Measurements from ENCODE around the gene LCNL1.

LCNL1 gene

GRCh38 chr9:137034039-137034708 lies 51.4 kb downstream of the LCNL1 start:
- no peaks in the 10 kb centered on the region for H3F3A ChIP-seq (ENCODE audit: control insufficient read depth, insufficient read depth)
- TF ChIP-seq CTCF (IDR thresholded peaks at IDR 0.05; ENCODE audit: low read depth, low read length, poor library complexity, severe bottlenecking) (no peak), EZH2phosphoT487 (IDR thresholded peaks at IDR 0.05; ENCODE audit: borderline replicate concordance, low read length) (no peak)
- peaks cover 51% of the 10 kb centered on the region for H3K27me3 ChIP-seq (ENCODE audit: control insufficient read depth, low read length)
- H3K9me3 ChIP-seq (ENCODE audit: control insufficient read depth, insufficient read depth, low read length) = no peaks in the 10 kb centered on the region
- no peaks in the 10 kb centered on the region for H3K36me3 ChIP-seq (ENCODE audit: control insufficient read depth, low read length)
- H3K4me2 ChIP-seq (ENCODE audit: low read length) = no peak overlapping the region
- no peaks in the 10 kb centered on the region for H3K9me2 ChIP-seq (replicated peaks; ENCODE audit: control insufficient read depth, low read length)
- H3K79me2 ChIP-seq (ENCODE audit: control insufficient read depth, low read length) = no peaks in the 10 kb centered on the region
- no peak overlapping the region for H3K27ac ChIP-seq (ENCODE audit: low read depth, low read length)
- peaks cover 42% of the 10 kb centered on the region for H3K4me1 ChIP-seq (ENCODE audit: control insufficient read depth, low read length)
- no peak overlapping the region for H3K4me3 ChIP-seq (ENCODE audit: low read length)
- 0 out of 2 replicates have a peak, but pooled peaks cover 3% of the 10 kb centered on the region for H4K20me1 ChIP-seq (ENCODE audit: control insufficient read depth, insufficient read depth, low read depth, low read length)

- Histone ChIP-seq H3K4me3 (ENCODE audit: low read length) (no peak overlapping the region), H3K9me2 (replicated peaks; ENCODE audit: control insufficient read depth, low read length) (no peaks in the 10 kb centered on the region), H3K27ac (ENCODE audit: low read depth, low read length) (no peak overlapping the region), H3K79me2 (ENCODE audit: control insufficient read depth, low read length) (no peaks in the 10 kb centered on the region), H3K4me1 (ENCODE audit: control insufficient read depth, low read length) (peaks cover 35% of the 10 kb centered on the region), H3K27me3 (ENCODE audit: control insufficient read depth, low read length) (peaks cover 45% of the 10 kb centered on the region), H3K9me3 (ENCODE audit: control insufficient read depth, insufficient read depth, low read length) (no peaks in the 10 kb centered on the region), H4K20me1 (ENCODE audit: control insufficient read depth, insufficient read depth, low read depth, low read length) (0 out of 2 replicates have a peak, but pooled peaks cover 3% of the 10 kb centered on the region), H3F3A (ENCODE audit: control insufficient read depth, insufficient read depth) (no peaks in the 10 kb centered on the region), H3K4me2 (ENCODE audit: low read length) (no peak overlapping the region; the same call in 1 of the 2 replicates), H3K36me3 (ENCODE audit: control insufficient read depth, low read length) (no peaks in the 10 kb centered on the region)
- TF ChIP-seq EZH2phosphoT487 (IDR thresholded peaks at IDR 0.05; ENCODE audit: borderline replicate concordance, low read length) (no peak; the same call in 1 of the 2 replicates), CTCF (IDR thresholded peaks at IDR 0.05; ENCODE audit: low read depth, low read length, poor library complexity, severe bottlenecking) (peak; percentile 94)
These were observed 52.1 kb downstream of the LCNL1 start for GRCh38 chr9:137034709-137035506.

All from DOHH2 (cell line).